Measurements from ENCODE around the gene LTBP1. TPM values are rescaled to one million over a fixed set of nuclear protein-coding genes. Genes with fewer than 3 reads are reported as not detected.

The LTBP1 gene
- polyA plus RNA-seq, 2 of the 4 experiments (the other 2 are of a cell fraction), result 23.8 to 30.4 TPM

GRCh38 chr2:33223856-33224255, 277.1 kb downstream of the LTBP1 start:
- Histone ChIP-seq H3K27ac (no peak overlapping the region), H3K9me3 (no peaks in the 10 kb centered on the region), H3K4me3 (no peak overlapping the region), H3K4me2 (no peak overlapping the region), H3K4me1 (peaks cover 30% of the 10 kb centered on the region)
- no peak for ATAC-seq
- FAIRE-seq, result no peak
- ChIA-PET POLR2A (no interaction called here), CTCF (no interaction called here)
- no peak for DNase-seq (ENCODE audit: low read depth in 1 of 2, low spot score in 1 of 2)
- WGBS (ENCODE audit: missing lambda C conversion rate), result 85% methylated on average over 4 of the region's 4 CpGs
- TF ChIP-seq SMC3 (IDR thresholded peaks at IDR 0.05), result no peak
- no peak for TF ChIP-seq HDAC2 (IDR thresholded peaks at IDR 0.05)
- no peak for TF ChIP-seq USF2 (IDR thresholded peaks at IDR 0.05)
- TF ChIP-seq KDM5A (IDR thresholded peaks at IDR 0.05), result no peak
- TF ChIP-seq RNF2 (IDR thresholded peaks at IDR 0.05; ENCODE audit: borderline replicate concordance, low read depth), result no peak
- TF ChIP-seq BHLHE40 (IDR thresholded peaks at IDR 0.05; ENCODE audit: low read depth, low read length), result no peak
- no peak for TF ChIP-seq EHF (CRISPR knock-in tag; IDR thresholded peaks at IDR 0.05)
- no peak for TF ChIP-seq EP300 (IDR thresholded peaks at IDR 0.05)
- no peak for TF ChIP-seq CHD4 (IDR thresholded peaks at IDR 0.05; ENCODE audit: borderline replicate concordance)
- no peak for TF ChIP-seq FOSB (CRISPR knock-in tag; IDR thresholded peaks at IDR 0.05)
- TF ChIP-seq ZNF302 (CRISPR knock-in tag; IDR thresholded peaks at IDR 0.05), result no peak
- no peak for TF ChIP-seq JUNB (IDR thresholded peaks at IDR 0.05)
- TF ChIP-seq ZSCAN20 (CRISPR knock-in tag; IDR thresholded peaks at IDR 0.05), result no peak
- TF ChIP-seq E2F6 (IDR thresholded peaks at IDR 0.05; ENCODE audit: borderline replicate concordance, low read depth), result no peak
- TF ChIP-seq ZFP36 (IDR thresholded peaks at IDR 0.05; ENCODE audit: borderline replicate concordance, partially characterized antibody), result no peak
- TF ChIP-seq ZC3H11A (IDR thresholded peaks at IDR 0.05), result no peak
- TF ChIP-seq RARB (CRISPR knock-in tag; IDR thresholded peaks at IDR 0.05), result no peak
- no peak for TF ChIP-seq GATA3 (IDR thresholded peaks at IDR 0.05; ENCODE audit: borderline replicate concordance)

GRCh38 chr2:33225350-33225749, 278.6 kb downstream of the LTBP1 start:
- no peak for DNase-seq (ENCODE audit: low read depth in 1 of 2, low spot score in 1 of 2)
- TF ChIP-seq NFE2L2 (conservative IDR thresholded peaks at IDR 0.05; ENCODE audit: low read length) (no peak), RFX5 (IDR thresholded peaks at IDR 0.05) (no peak)
- H3K9me3 ChIP-seq, result no peaks in the 10 kb centered on the region
- no peak for FAIRE-seq
- 87% methylated on average over 2 of the region's 2 CpGs for WGBS (ENCODE audit: missing lambda C conversion rate)
- no peak overlapping the region for H3K4me3 ChIP-seq
- ChIA-PET CTCF (no interaction called here), POLR2A (no interaction called here)
- H3K4me2 ChIP-seq, result no peak overlapping the region
- peaks cover 25% of the 10 kb centered on the region for H3K4me1 ChIP-seq
- no peak overlapping the region; a peak in 1 of 6 replicates for H3K27ac ChIP-seq
- no peak for ATAC-seq

GRCh38 chr2:33226546-33226945, 279.8 kb downstream of the LTBP1 start:
- FAIRE-seq (no peak), DNase-seq (ENCODE audit: low read depth in 1 of 2, low spot score in 1 of 2) (no peak), ATAC-seq (no peak)
- H3K4me2 ChIP-seq, result no peak overlapping the region
- ChIA-PET POLR2A (no interaction called here), CTCF (interaction anchor here (1.2 kb wide), 1 partner anchor 18 kb away, joined by 5 read pairs; no protein-coding TSS in a partner anchor)
- no peaks in the 10 kb centered on the region for H3K9me3 ChIP-seq
- no peak overlapping the region for H3K4me3 ChIP-seq
- TF ChIP-seq EHF (CRISPR knock-in tag; IDR thresholded peaks at IDR 0.05), result no peak
- TF ChIP-seq ZC3H11A (IDR thresholded peaks at IDR 0.05), result no peak
- TF ChIP-seq HOXB5 (CRISPR knock-in tag; IDR thresholded peaks at IDR 0.05), result no peak
- no peak for TF ChIP-seq RFX5 (IDR thresholded peaks at IDR 0.05)
- no peak for TF ChIP-seq FOSL2 (IDR thresholded peaks at IDR 0.05)
- TF ChIP-seq FOSL2 (CRISPR knock-in tag; IDR thresholded peaks at IDR 0.05), result no peak
- TF ChIP-seq RARB (CRISPR knock-in tag; IDR thresholded peaks at IDR 0.05), result no peak
- no peak for TF ChIP-seq JUN (IDR thresholded peaks at IDR 0.05)
- H3K27ac ChIP-seq, result peak overlapping the region in 1 of 2 experiments; percentile 16; a peak in 1 of 6 replicates
- 78% methylated on average over 4 of the region's 4 CpGs for WGBS (ENCODE audit: missing lambda C conversion rate)
- H3K4me1 ChIP-seq, result peaks cover 22% of the 10 kb centered on the region
